HEK293 (cell line): ENCODE results near the gene TLNRD1.

Experiments used
- GLIS1 ChIP-seq: fragments of 450-650 bp; formaldehyde crosslinking; IDR thresholded peaks from 2 replicates; pipeline ENCODE4 v1.5.1; 2016; ENCODE audit warnings: missing biosample characterization, missing genetic modification characterization
- KLF17 ChIP-seq: fragments of 450-650 bp; formaldehyde crosslinking; IDR thresholded peaks from 2 replicates; pipeline ENCODE4 v1.5.1; 2016; ENCODE audit warnings: missing biosample characterization, missing genetic modification characterization
- KLF8 ChIP-seq: fragments of 450-650 bp; formaldehyde crosslinking; IDR thresholded peaks from 2 replicates; pipeline ENCODE4 v1.5.1; 2016; ENCODE audit warnings: missing biosample characterization, missing genetic modification characterization
- OSR2 ChIP-seq: fragments of 450-650 bp; formaldehyde crosslinking; IDR thresholded peaks from 2 replicates; pipeline ENCODE4 v1.5.1; 2016; ENCODE audit warnings: missing biosample characterization, missing genetic modification characterization
- PRDM10 ChIP-seq: fragments of 450-650 bp; formaldehyde crosslinking; IDR thresholded peaks from 2 replicates; pipeline ENCODE4 v1.5.1; 2016; ENCODE audit warnings: missing biosample characterization, missing genetic modification characterization
- SCRT2 ChIP-seq: fragments of 450-650 bp; formaldehyde crosslinking; IDR thresholded peaks from 2 replicates; pipeline ENCODE4 v1.5.1; 2016; ENCODE audit warnings: missing biosample characterization, missing genetic modification characterization
- SP7 ChIP-seq: fragments of 450-650 bp; formaldehyde crosslinking; IDR thresholded peaks from 2 replicates; pipeline ENCODE4 v1.5.1; 2016; ENCODE audit warnings: missing biosample characterization, missing genetic modification characterization
- ZBTB21 ChIP-seq: fragments of 450-650 bp; formaldehyde crosslinking; IDR thresholded peaks from 2 replicates; pipeline ENCODE4 v1.5.1; 2017; ENCODE audit warnings: missing biosample characterization, missing genetic modification characterization
- ZEB2 ChIP-seq: fragments of 450-650 bp; formaldehyde crosslinking; IDR thresholded peaks from 2 replicates; pipeline ENCODE4 v1.5.1; 2016; ENCODE audit warnings: missing biosample characterization, missing genetic modification characterization
- ZFHX2 ChIP-seq: fragments of 450-650 bp; formaldehyde crosslinking; conservative IDR thresholded peaks from 2 replicates; pipeline ENCODE4 v1.5.1; 2016; ENCODE audit warnings: missing biosample characterization, missing genetic modification characterization
- ZFP37 ChIP-seq: fragments of 450-650 bp; formaldehyde crosslinking; IDR thresholded peaks from 2 replicates; pipeline ENCODE4 v1.5.1; 2016; ENCODE audit warnings: missing biosample characterization, missing genetic modification characterization
- ZIC2 ChIP-seq: fragments of 450-650 bp; formaldehyde crosslinking; IDR thresholded peaks from 2 replicates; pipeline ENCODE4 v1.5.1; 2016; ENCODE audit warnings: missing biosample characterization, missing genetic modification characterization
- ZNF10 ChIP-seq: fragments of 450-650 bp; formaldehyde crosslinking; IDR thresholded peaks from 2 replicates; pipeline ENCODE4 v1.5.1; 2017; ENCODE audit warnings: missing biosample characterization, missing genetic modification characterization
- ZNF18 ChIP-seq: fragments of 450-650 bp; formaldehyde crosslinking; IDR thresholded peaks from 2 replicates; pipeline ENCODE4 v1.5.1; 2016; ENCODE audit warnings: missing biosample characterization, missing genetic modification characterization
- ZNF184 ChIP-seq: fragments of 450-650 bp; IDR thresholded peaks from 2 replicates; pipeline ENCODE4 v1.5.1; 2018; ENCODE audit warnings: missing biosample characterization, mild to moderate bottlenecking, missing genetic modification characterization
- ZNF324 ChIP-seq: fragments of 450-650 bp; formaldehyde crosslinking; IDR thresholded peaks from 2 replicates; pipeline ENCODE4 v1.5.1; 2016; ENCODE audit warnings: missing biosample characterization, missing genetic modification characterization
- ZNF366 ChIP-seq: fragments of 450-650 bp; formaldehyde crosslinking; conservative IDR thresholded peaks from 2 replicates; pipeline ENCODE4 v1.5.1; 2016; ENCODE audit warnings: missing biosample characterization, missing genetic modification characterization
- ZNF600 ChIP-seq: fragments of 450-650 bp; formaldehyde crosslinking; IDR thresholded peaks from 2 replicates; pipeline ENCODE4 v1.5.1; 2016; ENCODE audit warnings: missing biosample characterization, missing genetic modification characterization
- ZNF629 ChIP-seq: fragments of 450-650 bp; formaldehyde crosslinking; IDR thresholded peaks from 2 replicates; pipeline ENCODE4 v1.5.1; 2017; ENCODE audit warnings: missing biosample characterization, missing genetic modification characterization
- ZNF639 ChIP-seq: fragments of 450-650 bp; formaldehyde crosslinking; IDR thresholded peaks from 2 replicates; pipeline ENCODE4 v1.5.1; 2016; ENCODE audit warnings: missing biosample characterization, missing genetic modification characterization
- ZNF660 ChIP-seq: fragments of 450-650 bp; IDR thresholded peaks from 2 replicates; pipeline ENCODE4 v1.5.1; 2018; ENCODE audit warnings: missing biosample characterization, mild to moderate bottlenecking, missing genetic modification characterization
- ZSCAN23 ChIP-seq: fragments of 450-650 bp; formaldehyde crosslinking; IDR thresholded peaks from 2 replicates; pipeline ENCODE4 v1.5.1; 2016; ENCODE audit warnings: missing biosample characterization, missing genetic modification characterization
- ZSCAN4 ChIP-seq: fragments of 450-650 bp; formaldehyde crosslinking; IDR thresholded peaks from 2 replicates; pipeline ENCODE4 v1.5.1; 2017; ENCODE audit warnings: missing biosample characterization, missing genetic modification characterization
- TF ChIP-seq, protein P1 (sequence below): fragments of 450-650 bp; formaldehyde crosslinking; IDR thresholded peaks from 2 replicates; pipeline ENCODE4 v1.5.1; 2016; ENCODE audit warnings: missing biosample characterization, missing genetic modification characterization
- TF ChIP-seq, protein P2 (sequence below): fragments of 450-650 bp; formaldehyde crosslinking; IDR thresholded peaks from 2 replicates; pipeline ENCODE4 v1.5.1; 2016; ENCODE audit warnings: missing biosample characterization, missing genetic modification characterization

Gene TLNRD1

GRCh38 chr15:80955571-80956452 lies 44.9 kb upstream of the TLNRD1 start (continued):
- peak; percentile 40; the same call in 1 of the 2 replicates for TF ChIP-seq ZNF18 (tag by site-specific recombination)
- peak; percentile 74 for TF ChIP-seq KLF8
- peak; percentile 63 for TF ChIP-seq ZNF639 (tag by site-specific recombination)
- peak; percentile 95 for TF ChIP-seq PRDM10 (tag by site-specific recombination)
- TF ChIP-seq ZFP37 (tag by site-specific recombination): peak; percentile 54; the same call in 1 of the 2 replicates
- TF ChIP-seq ZSCAN4 (tag by site-specific recombination): peak; percentile 55
- peak; percentile 60 for TF ChIP-seq ZNF366 (tag by site-specific recombination)
- TF ChIP-seq ZBTB21 (tag by site-specific recombination): peak; percentile 59; the same call in 1 of the 2 replicates
- TF ChIP-seq ZNF629 (tag by site-specific recombination): peak; percentile 85
- 0 out of 2 replicates have a peak, but pooled peaks have one; percentile 48 for TF ChIP-seq ZIC2 (tag by site-specific recombination)
- peak; percentile 46; the same call in 1 of the 2 replicates for TF ChIP-seq ZNF10 (tag by site-specific recombination)
- TF ChIP-seq ZFHX2 (tag by site-specific recombination): peak; percentile 68
- TF ChIP-seq, protein P1, sequence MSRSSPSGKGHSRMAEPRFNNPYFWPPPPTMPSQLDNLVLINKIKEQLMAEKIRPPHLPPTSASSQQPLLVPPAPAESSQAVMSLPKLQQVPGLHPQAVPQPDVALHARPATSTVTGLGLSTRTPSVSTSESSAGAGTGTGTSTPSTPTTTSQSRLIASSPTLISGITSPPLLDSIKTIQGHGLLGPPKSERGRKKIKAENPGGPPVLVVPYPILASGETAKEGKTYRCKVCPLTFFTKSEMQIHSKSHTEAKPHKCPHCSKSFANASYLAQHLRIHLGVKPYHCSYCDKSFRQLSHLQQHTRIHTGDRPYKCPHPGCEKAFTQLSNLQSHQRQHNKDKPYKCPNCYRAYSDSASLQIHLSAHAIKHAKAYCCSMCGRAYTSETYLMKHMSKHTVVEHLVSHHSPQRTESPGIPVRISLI (tag by site-specific recombination): peak; percentile 94
- TF ChIP-seq ZNF660 (tag by site-specific recombination): peak; percentile 82
- 0 out of 2 replicates have a peak, but pooled peaks have one; percentile 47 for TF ChIP-seq ZSCAN23 (tag by site-specific recombination)
- TF ChIP-seq ZEB2: peak; percentile 79
- peak; percentile 66; the same call in 1 of the 2 replicates for TF ChIP-seq KLF17 (tag by site-specific recombination)
- peak; percentile 88 for TF ChIP-seq ZNF600
- TF ChIP-seq GLIS1 (tag by site-specific recombination): peak; percentile 73
- TF ChIP-seq ZNF184 (tag by site-specific recombination): peak; percentile 88; the same call in 1 of the 2 replicates
- TF ChIP-seq ZNF324: peak; percentile 74; the same call in 1 of the 2 replicates
- TF ChIP-seq, protein P2, sequence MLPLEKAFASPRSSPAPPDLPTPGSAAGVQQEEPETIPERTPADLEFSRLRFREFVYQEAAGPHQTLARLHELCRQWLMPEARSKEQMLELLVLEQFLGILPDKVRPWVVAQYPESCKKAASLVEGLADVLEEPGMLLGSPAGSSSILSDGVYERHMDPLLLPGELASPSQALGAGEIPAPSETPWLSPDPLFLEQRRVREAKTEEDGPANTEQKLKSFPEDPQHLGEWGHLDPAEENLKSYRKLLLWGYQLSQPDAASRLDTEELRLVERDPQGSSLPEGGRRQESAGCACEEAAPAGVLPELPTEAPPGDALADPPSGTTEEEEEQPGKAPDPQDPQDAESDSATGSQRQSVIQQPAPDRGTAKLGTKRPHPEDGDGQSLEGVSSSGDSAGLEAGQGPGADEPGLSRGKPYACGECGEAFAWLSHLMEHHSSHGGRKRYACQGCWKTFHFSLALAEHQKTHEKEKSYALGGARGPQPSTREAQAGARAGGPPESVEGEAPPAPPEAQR (tag by site-specific recombination): 0 out of 2 replicates have a peak, but pooled peaks have one; percentile 44
- peak; percentile 70 for TF ChIP-seq OSR2 (tag by site-specific recombination)
- TF ChIP-seq SP7 (tag by site-specific recombination): peak; percentile 93
- peak; percentile 93 for TF ChIP-seq SCRT2 (tag by site-specific recombination)
